DMS 273 (cell line): ENCODE results near the gene CA5B.
"Not testable (repeated sequence)": the region's sequence is repeated elsewhere in the genome, so short reads cannot be mapped to it uniquely, and the experiment has no call there.

Experiments used
- DNase-seq: peaks from one replicate; lab custom pipeline; 2025; ENCODE audit not compliant: unreplicated experiment; lab: John Stamatoyannopoulos, UW

Gene CA5B

GRCh38 chrX:15747626-15748173 lies 9.6 kb downstream of the CA5B start:
- DNase-seq = no peak

- DNase-seq = no peak
These were observed 10.8 kb downstream of the CA5B start for GRCh38 chrX:15748841-15749240.

GRCh38 chrX:15749642-15750610 lies 11.9 kb downstream of the CA5B start:
- no peak for DNase-seq

GRCh38 chrX:15750611-15751154 lies 12.6 kb downstream of the CA5B start:
- DNase-seq = no peak

- no peak for DNase-seq
These were observed 13.2 kb downstream of the CA5B start for GRCh38 chrX:15751155-15751819.

GRCh38 chrX:15755091-15755490 lies 17.0 kb downstream of the CA5B start:
- no peak for DNase-seq

GRCh38 chrX:15758140-15758539 lies 20.1 kb downstream of the CA5B start:
- DNase-seq = no peak

- not testable (repeated sequence) for DNase-seq
These were observed 21.8 kb downstream of the CA5B start for GRCh38 chrX:15759886-15760285.

GRCh38 chrX:15761564-15762191 lies 23.6 kb downstream of the CA5B start:
- peak; percentile 72 for DNase-seq

GRCh38 chrX:15769300-15769954 lies 31.4 kb downstream of the CA5B start:
- DNase-seq = no peak

GRCh38 chrX:15781961-15782699 lies 44.1 kb downstream of the CA5B start:
- no peak for DNase-seq

- no peak for DNase-seq
These were observed 47.2 kb downstream of the CA5B start for GRCh38 chrX:15785176-15785750.

- DNase-seq = no peak
These were observed 48.8 kb downstream of the CA5B start for GRCh38 chrX:15786915-15787314.

GRCh38 chrX:15789979-15790768 lies 52.1 kb downstream of the CA5B start, which contains the start of gene ZRSR2:
ZRSR2 (plus strand) TSS chrX:15790484; CDS start chrX:15790496, 12 bp downstream.
- peak; percentile 97 for DNase-seq

GRCh38 chrX:15790769-15791290 lies 52.8 kb downstream of the CA5B start:
- peak; percentile 41 for DNase-seq

GRCh38 chrX:15797707-15798106 lies 59.6 kb downstream of the CA5B start:
- no peak for DNase-seq

GRCh38 chrX:15804563-15804962 lies 66.5 kb downstream of the CA5B start:
- DNase-seq = no peak

GRCh38 chrX:15808254-15808653 lies 70.2 kb downstream of the CA5B start:
- DNase-seq = no peak
